ENCODE data around the gene HDAC9. TPM values are rescaled to one million over a fixed set of nuclear protein-coding genes. Genes with fewer than 3 reads are reported as not detected.

The HDAC9 gene
- total RNA-seq, 1 experiment from 2014 or later: 7.7 TPM

GRCh38 chr7:18806177-18806576 is 310.6 kb downstream of the HDAC9 start:
- no peak for DNase-seq
- WGBS (ENCODE audit: extremely low coverage, insufficient read length, low lambda C conversion rate): no CpG with 5 or more reads among the region's 2 CpGs

More at GRCh38 chr7:18806177-18806576, 310.6 kb downstream of the HDAC9 start:
- Histone ChIP-seq H3K56ac (ENCODE audit: insufficient read length, low read depth, low read length) (no peak overlapping the region), H3K23ac (ENCODE audit: insufficient read length, low read depth, low read length) (no peak overlapping the region), H2AK5ac (ENCODE audit: insufficient read length, low read length) (no peak overlapping the region), H3K79me2 (ENCODE audit: insufficient read depth, low read length) (no peaks in the 10 kb centered on the region), H4K5ac (ENCODE audit: insufficient read length, low read depth, low read length) (no peak overlapping the region), H2AFZ (ENCODE audit: low read length) (no peak overlapping the region), H3K14ac (ENCODE audit: insufficient read depth, low read length) (no peak overlapping the region), H4K20me1 (ENCODE audit: control insufficient read depth, insufficient read depth, insufficient read length) (no peaks in the 10 kb centered on the region), H3K4ac (ENCODE audit: low read depth, low read length) (no peak overlapping the region), H3K23me2 (ENCODE audit: insufficient read length, low read depth, low read length, poor library complexity, severe bottlenecking) (no peaks in the 10 kb centered on the region), H3K27ac (ENCODE audit: insufficient read length, low read depth, low read length) (no peak overlapping the region), H2BK15ac (ENCODE audit: low read depth, low read length) (no peak overlapping the region), H3K79me1 (ENCODE audit: insufficient read depth, low read depth, low read length, poor library complexity, severe bottlenecking) (no peaks in the 10 kb centered on the region), H2BK20ac (ENCODE audit: low read depth, low read length, poor library complexity, severe bottlenecking) (no peak overlapping the region), H2BK12ac (ENCODE audit: insufficient read length, low read depth, low read length) (no peak overlapping the region), H4K91ac (ENCODE audit: insufficient read length, low read depth, low read length) (no peak overlapping the region), H3K4me1 (ENCODE audit: insufficient read depth, low read length) (no peaks in the 10 kb centered on the region), H3T11ph (ENCODE audit: low read length) (no peak overlapping the region), H2BK120ac (ENCODE audit: low read depth, low read length, poor library complexity, severe bottlenecking) (no peak overlapping the region), H3K27me3 (ENCODE audit: insufficient read depth, low read length) (no peaks in the 10 kb centered on the region), H3K18ac (ENCODE audit: insufficient read length, low read depth, low read length) (no peak overlapping the region), H2BK5ac (ENCODE audit: insufficient read length, low read length) (no peak overlapping the region), H3K9ac (ENCODE audit: extremely low read depth, insufficient read length, low read length) (no peak overlapping the region), H3K4me2 (ENCODE audit: insufficient read depth, insufficient read length, low read length) (no peak overlapping the region), H4K8ac (replicated peaks; ENCODE audit: insufficient read length, low read depth, low read length) (no peak overlapping the region), H3K9me3 (ENCODE audit: control insufficient read depth, low read depth, low read length) (no peaks in the 10 kb centered on the region)
- H3K27me3 Mint-ChIP-seq (ENCODE audit: low read depth): no peaks in the 10 kb centered on the region
- H3K9me3 Mint-ChIP-seq: no peaks in the 10 kb centered on the region
- no peak overlapping the region; a peak in 1 of 7 replicates for H3K27ac Mint-ChIP-seq
- H3K4me3 Mint-ChIP-seq: no peak overlapping the region
- no peaks in the 10 kb centered on the region; a peak in 1 of 7 replicates for H3K36me3 Mint-ChIP-seq (ENCODE audit: insufficient read depth in 1 of 3, low read depth in 3 of 3)
- no peak for TF ChIP-seq CTCF (conservative IDR thresholded peaks at IDR 0.05)
- H3K4me1 Mint-ChIP-seq: peaks cover 4 to 7% of the 10 kb centered on the region in 2 experiments

Measured in H9 (cell line).